Small intestine (tissue), 7 donors: Measurements from ENCODE around the gene LHFPL3. TPM values are rescaled to one million over a fixed set of nuclear protein-coding genes. Genes with fewer than 3 reads are reported as not detected.
"Not testable (repeated sequence)": the region's sequence is repeated elsewhere in the genome, so short reads cannot be mapped to it uniquely, and the experiment has no call there.

ENCODE experiments used
- DNase-seq, 2 donors: peaks; one replicate each; pipeline versions ENCODE4 v3.0.0 to v3.0.0-alpha.2; 2013
- FAIRE-seq: peaks from 2 replicates; lab custom pipeline; 2012; peaks lifted over from hg19 to GRCh38; lab: Jason Lieb, UNC
- H3K27ac ChIP-seq, 3 donors: one replicate each; pipeline ENCODE4 v1.5.1; 2013; ENCODE audit warnings: low read length in 2 of 3, mild to moderate bottlenecking in 2 of 3, control low read depth in 1 of 3, inconsistent platforms in 1 of 3, low read depth in 1 of 3, moderate library complexity in 1 of 3
- H3K27me3 ChIP-seq, 3 donors: one replicate each; pipeline ENCODE4 v1.6.1; 2013; ENCODE audit warnings: low read length in 3 of 3, inconsistent platforms in 1 of 3; ENCODE audit not compliant: control insufficient read depth in 3 of 3, insufficient read depth in 3 of 3
- H3K36me3 ChIP-seq, 3 donors: one replicate each; pipeline ENCODE4 v1.6.1; 2013; ENCODE audit warnings: low read length in 3 of 3, inconsistent platforms in 1 of 3, low read depth in 1 of 3, mild to moderate bottlenecking in 1 of 3, moderate library complexity in 1 of 3; ENCODE audit not compliant: control insufficient read depth in 3 of 3, insufficient read depth in 2 of 3
- H3K4me1 ChIP-seq, 3 donors: one replicate each; pipeline ENCODE4 v1.6.1; 2013; ENCODE audit warnings: low read length in 2 of 3, inconsistent platforms in 1 of 3, low read depth in 1 of 3, mild to moderate bottlenecking in 1 of 3, moderate library complexity in 1 of 3; ENCODE audit not compliant: control insufficient read depth in 3 of 3, insufficient read depth in 2 of 3
- H3K4me3 ChIP-seq, 3 donors: one replicate each; pipeline ENCODE4 v1.5.1; 2013; ENCODE audit warnings: low read length in 3 of 3, control low read depth in 1 of 3, inconsistent platforms in 1 of 3, low read depth in 1 of 3, mild to moderate bottlenecking in 1 of 3, moderate library complexity in 1 of 3
- H3K9me3 ChIP-seq, 2 donors: one replicate each; pipeline ENCODE4 v1.6.1; 2013; ENCODE audit warnings: low read depth in 1 of 2, low read length in 1 of 2; ENCODE audit not compliant: control insufficient read depth in 2 of 2, insufficient read depth in 1 of 2
- WGBS, 3 donors: extraction: QIAGEN DNeasy Blood & Tissue Kit; methylation state at CpG; one replicate each; pipeline ENCODE4 v1.1.7; 2013; 5-methylcytosine and 5-hydroxymethylcytosine counted together
- polyA plus RNA-seq, 4 donors: library from polyadenylated mRNA; stranded (reverse) in 3 of 4; unstranded in 1 of 4; fragments of 200-250 nt in 3 of 4; fragments of 120-200 nt in 1 of 4; gene quantifications; one replicate each; pipeline versions ENCODE4 v1.2.1 to v1.2.3, GENCODE V29; 2013
- donor health status: healthy with polysubstance abuse.
- donor health status: control.
- donor health status: control.
- donor health status: Bipolar disorder and iron deficiency.
- donor health status: healthy.

LHFPL3 gene
- polyA plus RNA-seq, 4 donors: 0.12 to 10.4 TPM; not detected in 2

GRCh38 chr7:104700336-104700735 is 371.9 kb downstream of the LHFPL3 start:
- WGBS, 3 donors: 77 to 84% (median 83%) methylated on average over 1 of the region's 1 CpG
- Histone ChIP-seq H3K36me3 (no peaks in the 10 kb centered on the region), H3K9me3 (no peaks in the 10 kb centered on the region), H3K27ac (no peak overlapping the region), H3K4me1 (no peaks in the 10 kb centered on the region), H3K4me3 (no peak overlapping the region), H3K27me3 (no peaks in the 10 kb centered on the region)
- no peak for DNase-seq
- no peak for FAIRE-seq

- H3K36me3 ChIP-seq, H3K4me3 ChIP-seq, H3K4me1 ChIP-seq, FAIRE-seq, H3K9me3 ChIP-seq, H3K27me3 ChIP-seq, H3K27ac ChIP-seq, DNase-seq: not testable (repeated sequence)
- WGBS, 3 donors: 94 to 100% (median 96%) methylated on average over 2 of the region's 2 CpGs
Measured at GRCh38 chr7:104721027-104721426, 392.6 kb downstream of the LHFPL3 start.

GRCh38 chr7:104723001-104723400 is 394.6 kb downstream of the LHFPL3 start:
- H3K27ac ChIP-seq: no peak overlapping the region
- 67 to 78% (median 77%) methylated on average over 2 of the region's 2 CpGs for WGBS, 3 donors
- no peaks in the 10 kb centered on the region for H3K36me3 ChIP-seq
- H3K27me3 ChIP-seq: no peaks in the 10 kb centered on the region
- no peaks in the 10 kb centered on the region for H3K4me1 ChIP-seq
- no peak for DNase-seq
- no peak for FAIRE-seq
- no peaks in the 10 kb centered on the region for H3K9me3 ChIP-seq
- H3K4me3 ChIP-seq: no peak overlapping the region

DNA sequence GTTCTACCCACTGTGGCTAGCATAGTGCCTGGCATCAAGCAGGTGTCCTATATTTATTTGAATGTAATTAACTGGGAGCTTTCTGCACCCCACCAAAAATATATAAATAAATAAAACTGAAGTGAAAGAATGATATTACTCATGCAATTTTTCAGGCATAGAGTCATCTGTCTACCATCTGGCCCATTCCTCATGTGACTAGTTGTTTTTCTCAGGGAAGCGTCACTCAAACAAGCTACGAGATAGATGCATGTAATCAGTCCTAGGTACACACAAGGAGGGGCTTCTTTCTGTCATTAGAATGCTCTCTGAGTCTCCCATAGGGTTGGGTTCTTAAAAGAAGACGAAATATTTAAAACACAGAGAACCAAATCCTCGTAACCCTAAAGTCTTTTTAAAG is 430.1 kb downstream of the LHFPL3 start:
- Histone ChIP-seq H3K36me3 (no peaks in the 10 kb centered on the region), H3K27ac (no peak overlapping the region), H3K4me1 (no peaks in the 10 kb centered on the region), H3K9me3 (peaks cover 0 to 4% of the 10 kb centered on the region in 2 donors), H3K4me3 (no peak overlapping the region), H3K27me3 (no peaks in the 10 kb centered on the region)
- 47 to 72% (median 54%) methylated on average over 4 of the region's 4 CpGs for WGBS, 3 donors
- FAIRE-seq (no peak), DNase-seq (no peak)

GRCh38 chr7:104761892-104762291 is 433.5 kb downstream of the LHFPL3 start:
- FAIRE-seq: no peak
- Histone ChIP-seq H3K27me3 (no peaks in the 10 kb centered on the region), H3K9me3 (no peaks in the 10 kb centered on the region)

GRCh38 chr7:104767113-104767512 is 438.7 kb downstream of the LHFPL3 start:
- Histone ChIP-seq H3K27me3 (peaks cover 0 to 4% (median 0%) of the 10 kb centered on the region in 3 donors), H3K27ac (no peak overlapping the region), H3K4me1 (no peaks in the 10 kb centered on the region), H3K9me3 (no peaks in the 10 kb centered on the region), H3K36me3 (no peaks in the 10 kb centered on the region), H3K4me3 (no peak overlapping the region)
- FAIRE-seq: no peak
- WGBS, 3 donors: 64 to 81% (median 66%) methylated on average over 4 of the region's 4 CpGs
- DNase-seq: no peak

More at GRCh38 chr7:104761892-104762291, 433.5 kb downstream of the LHFPL3 start:
- 39 to 57% (median 53%) methylated on average over 4 of the region's 4 CpGs for WGBS, 3 donors
- no peak for DNase-seq
- H3K4me1 ChIP-seq: no peaks in the 10 kb centered on the region
- H3K4me3 ChIP-seq: no peak overlapping the region
- H3K27ac ChIP-seq: no peak overlapping the region
- no peaks in the 10 kb centered on the region for H3K36me3 ChIP-seq

DNA sequence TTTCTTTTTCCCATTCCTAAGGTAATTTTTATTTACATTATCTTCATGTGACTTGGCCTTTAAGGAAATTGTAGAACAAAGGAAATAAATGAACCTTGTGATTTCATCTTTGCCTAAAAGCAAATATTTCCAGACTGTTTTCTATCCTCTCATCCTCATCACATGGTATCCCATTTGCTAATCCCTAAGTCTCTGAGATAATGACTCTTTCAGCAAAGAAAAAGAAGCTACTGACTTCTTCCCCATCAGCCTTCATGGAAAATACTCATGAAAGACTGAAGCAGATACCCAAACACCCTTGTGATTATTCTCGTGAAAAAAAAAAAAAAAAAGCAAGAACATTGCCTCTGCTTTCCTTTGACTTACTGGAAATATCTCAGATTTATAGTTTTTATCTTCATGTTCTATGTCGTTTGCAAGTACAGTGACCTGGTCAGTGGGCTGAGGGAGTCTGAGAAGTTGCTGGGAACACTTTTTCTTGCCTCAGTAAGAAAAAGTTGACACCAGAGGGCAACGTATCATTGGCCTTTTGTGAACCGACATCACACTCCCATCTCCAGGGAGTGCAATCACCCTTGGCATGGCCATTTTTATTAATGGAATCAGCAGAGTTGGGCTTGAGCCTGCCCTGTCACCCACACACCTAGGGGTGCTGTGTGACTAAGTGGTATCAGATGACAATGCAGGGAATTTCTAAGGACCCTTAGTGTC is 439.6 kb downstream of the LHFPL3 start:
- Histone ChIP-seq H3K9me3 (no peaks in the 10 kb centered on the region), H3K36me3 (no peaks in the 10 kb centered on the region), H3K4me1 (no peaks in the 10 kb centered on the region), H3K27me3 (peaks cover 0 to 4% (median 0%) of the 10 kb centered on the region in 3 donors), H3K27ac (no peak overlapping the region), H3K4me3 (no peak overlapping the region)
- FAIRE-seq (no peak), DNase-seq (no peak)
- WGBS, 3 donors: 35 to 59% (median 39%) methylated on average over 4 of the region's 4 CpGs

- 45 to 60% (median 49%) methylated on average over 10 of the region's 10 CpGs for WGBS, 3 donors
- H3K36me3 ChIP-seq: no peaks in the 10 kb centered on the region
Measured at GRCh38 chr7:104772405-104773345, 444.3 kb downstream of the LHFPL3 start.

More at GRCh38 chr7:104772405-104773345, 444.3 kb downstream of the LHFPL3 start:
- DNase-seq: no peak
- Histone ChIP-seq H3K27me3 (peaks cover 0 to 4% (median 0%) of the 10 kb centered on the region in 3 donors), H3K4me3 (no peak overlapping the region), H3K4me1 (no peaks in the 10 kb centered on the region), H3K9me3 (no peaks in the 10 kb centered on the region), H3K27ac (no peak overlapping the region)
- no peak for FAIRE-seq
